GM23338 (cell line): ENCODE measurements around the gene SEPTIN8. TPM values are rescaled to one million over a fixed set of nuclear protein-coding genes. Genes with fewer than 3 reads are reported as not detected.
"Not testable (repeated sequence)": the region's sequence is repeated elsewhere in the genome, so short reads cannot be mapped to it uniquely, and the experiment has no call there.

Source experiments
- ATAC-seq: fragments of 200-7000 bp; cut with Tn5 transposase; 3 replicates; pipeline ENCODE4 v1.9.1; 2020
- DNase-seq: peaks from one replicate; pipeline ENCODE4 v3.0.0-alpha.2; 2015; ENCODE audit warnings: low spot score
- H2AFZ ChIP-seq: fragments of 200-600 bp; sonication (generic); 2 replicates; pipeline ENCODE4 v1.8.0; 2016; ENCODE audit warnings: antibody characterized with exemption, mild to moderate bottlenecking, moderate library complexity
- H3F3A ChIP-seq: fragments of 200-600 bp; sonication (generic); replicated peaks from 2 replicates; pipeline ENCODE4 v1.8.0; 2017; ENCODE audit warnings: antibody characterized with exemption, mixed run types, low read depth
- H3K27ac ChIP-seq: fragments of 200-600 bp; sonication (generic); 2 replicates; pipeline ENCODE4 v1.6.1; 2016; ENCODE audit warnings: low read depth
- H3K27me3 ChIP-seq: fragments of 200-600 bp; sonication (generic); 2 replicates; pipeline ENCODE4 v1.8.0; 2016; ENCODE audit warnings: mild to moderate bottlenecking, mixed run types, moderate library complexity; ENCODE audit not compliant: insufficient read depth
- H3K36me3 ChIP-seq: fragments of 200-600 bp; sonication (generic); 2 replicates; pipeline ENCODE4 v1.8.0; 2016; ENCODE audit warnings: mild to moderate bottlenecking; ENCODE audit not compliant: insufficient read depth
- H3K4me1 ChIP-seq: fragments of 200-600 bp; sonication (generic); 2 replicates; pipeline ENCODE4 v1.8.0; 2016; ENCODE audit warnings: mild to moderate bottlenecking, moderate library complexity; ENCODE audit not compliant: insufficient read depth
- H3K4me2 ChIP-seq: fragments of 200-600 bp; sonication (generic); 2 replicates; pipeline ENCODE4 v1.7.1; 2017; ENCODE audit warnings: mixed run types
- H3K4me3 ChIP-seq: fragments of 200-600 bp; sonication (generic); 2 replicates; pipeline ENCODE4 v1.6.1; 2016; ENCODE audit warnings: mixed run types
- H3K79me2 ChIP-seq: fragments of 200-600 bp; sonication (generic); replicated peaks from 2 replicates; pipeline ENCODE4 v1.8.0; 2017; ENCODE audit warnings: mild to moderate bottlenecking; ENCODE audit not compliant: insufficient read depth
- H3K9me2 ChIP-seq: fragments of 200-600 bp; sonication (generic); 2 replicates; pipeline ENCODE4 v1.8.0; 2017; ENCODE audit not compliant: insufficient read depth
- H4K20me1 ChIP-seq: fragments of 200-600 bp; sonication (generic); replicated peaks from 2 replicates; pipeline ENCODE4 v1.8.0; 2017; ENCODE audit warnings: mild to moderate bottlenecking; ENCODE audit not compliant: insufficient read depth
- H3K27ac Mint-ChIP-seq: 2 replicates; pipeline ENCODE4 v1.8.0; 2020; ENCODE audit warnings: inconsistent platforms, mild to moderate bottlenecking, moderate library complexity, mixed read lengths
- H3K27me3 Mint-ChIP-seq: 3 replicates; pipeline ENCODE4 v1.8.0; 2022; ENCODE audit warnings: low read depth, mild to moderate bottlenecking, moderate library complexity, mixed read lengths, inconsistent platforms; ENCODE audit not compliant: insufficient read depth, poor library complexity
- H3K36me3 Mint-ChIP-seq: 3 replicates; pipeline ENCODE4 v1.8.0; 2021; ENCODE audit warnings: low read depth, mild to moderate bottlenecking, inconsistent platforms, moderate library complexity, mixed read lengths
- H3K4me1 Mint-ChIP-seq: 3 replicates; pipeline ENCODE4 v1.8.0; 2020; ENCODE audit warnings: mild to moderate bottlenecking, inconsistent platforms, mixed read lengths
- H3K4me3 Mint-ChIP-seq: 3 replicates; pipeline ENCODE4 v1.8.0; 2021; ENCODE audit warnings: moderate library complexity, mild to moderate bottlenecking, inconsistent platforms, mixed read lengths
- H3K9me3 Mint-ChIP-seq: 3 replicates; pipeline ENCODE4 v1.8.0; 2020; ENCODE audit warnings: moderate library complexity, mild to moderate bottlenecking, inconsistent platforms, mixed read lengths
- CTCF ChIP-seq, 2 experiments: fragments of 200-600 bp in 1 of 2; sonication (generic) in 1 of 2; conservative IDR thresholded peaks; 2 replicates each; pipeline versions ENCODE4 v1.5.1 to v1.6.1; 2016 to 2017; ENCODE audit warnings: antibody characterized with exemption in 2 of 2, low read depth in 2 of 2, mild to moderate bottlenecking in 2 of 2, moderate library complexity in 1 of 2
- EZH2 ChIP-seq: fragments of 200-600 bp; sonication (generic); IDR thresholded peaks from one replicate; pipeline ENCODE4 v1.8.0; 2017; ENCODE audit warnings: antibody characterized with exemption, mild to moderate bottlenecking, low read depth; ENCODE audit not compliant: unreplicated experiment
- EZH2phosphoT487 ChIP-seq: fragments of 200-600 bp; sonication (generic); IDR thresholded peaks from one replicate; pipeline ENCODE4 v1.8.1; 2018; ENCODE audit warnings: antibody characterized with exemption; ENCODE audit not compliant: unreplicated experiment
- ZNF462 ChIP-seq: fragments of 250-450 bp; sonication (Bioruptor Pico); IDR thresholded peaks from 2 replicates; pipeline ENCODE4 v1.5.0; 2020; ENCODE audit warnings: mild to moderate bottlenecking, moderate library complexity
- polyA plus RNA-seq: library from polyadenylated mRNA; unstranded; fragments of >200 nt; fragmentation: Nextera tagmentation; extraction: Ambion mirVana; gene quantifications from 2 replicates; pipeline ENCODE4 v1.2.1, GENCODE V29; 2016
- total RNA-seq: library from RNA; depleted of rRNA; stranded (reverse); fragments of >200 nt; shearing (Covaris generic); gene quantifications from 2 replicates; pipeline ENCODE4 v1.2.3, GENCODE V29; 2014
- TF ChIP-seq, protein P1 (sequence below): IDR thresholded peaks from 2 replicates; pipeline ENCODE4 v1.6.1; 2016; ENCODE audit warnings: antibody characterized with exemption

Gene SEPTIN8
- total and polyA plus RNA-seq, 2 experiments from 2014 or later: 8.8 to 45.0 TPM

- Histone ChIP-seq H3K79me2 (no peaks in the 10 kb centered on the region), H3K27ac (no peak overlapping the region), H2AFZ (peak overlapping the region; percentile 92), H3K27me3 (peaks cover 20% of the 10 kb centered on the region), H4K20me1 (no peaks in the 10 kb centered on the region), H3F3A (no peaks in the 10 kb centered on the region), H3K4me2 (peak overlapping the region; percentile 61; the same call in 1 of the 2 replicates), H3K4me3 (no peak overlapping the region), H3K4me1 (peaks cover 4% of the 10 kb centered on the region), H3K36me3 (no peaks in the 10 kb centered on the region), H3K9me2 (no peaks in the 10 kb centered on the region)
- Mint-ChIP-seq H3K4me3 (no peak overlapping the region), H3K36me3 (no peaks in the 10 kb centered on the region; the same call in 2 of the 3 replicates), H3K27me3 (peaks cover 31% of the 10 kb centered on the region), H3K4me1 (peaks cover 13% of the 10 kb centered on the region), H3K9me3 (peaks cover 4% of the 10 kb centered on the region; the same call in 2 of the 3 replicates), H3K27ac (no peak overlapping the region)
- no peak for TF ChIP-seq EZH2
- TF ChIP-seq ZNF462 (CRISPR knock-in tag): no peak
- peak; percentile 62 to 76 for TF ChIP-seq CTCF (conservative IDR thresholded peaks at IDR 0.05; ENCODE audit: low read depth in 2 of 2)
- TF ChIP-seq, protein P1, sequence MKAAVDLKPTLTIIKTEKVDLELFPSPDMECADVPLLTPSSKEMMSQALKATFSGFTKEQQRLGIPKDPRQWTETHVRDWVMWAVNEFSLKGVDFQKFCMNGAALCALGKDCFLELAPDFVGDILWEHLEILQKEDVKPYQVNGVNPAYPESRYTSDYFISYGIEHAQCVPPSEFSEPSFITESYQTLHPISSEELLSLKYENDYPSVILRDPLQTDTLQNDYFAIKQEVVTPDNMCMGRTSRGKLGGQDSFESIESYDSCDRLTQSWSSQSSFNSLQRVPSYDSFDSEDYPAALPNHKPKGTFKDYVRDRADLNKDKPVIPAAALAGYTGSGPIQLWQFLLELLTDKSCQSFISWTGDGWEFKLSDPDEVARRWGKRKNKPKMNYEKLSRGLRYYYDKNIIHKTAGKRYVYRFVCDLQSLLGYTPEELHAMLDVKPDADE: no peak
- TF ChIP-seq EZH2phosphoT487: no peak
- DNase-seq (peak; percentile 85), ATAC-seq (peak; percentile 98)
Measured at GRCh38 chr5:132807163-132807838, 30.3 kb upstream of the SEPTIN8 start.

- not testable (repeated sequence) for H3F3A ChIP-seq, H3K4me3 ChIP-seq, DNase-seq, H3K9me2 ChIP-seq, ATAC-seq, H3K4me3 Mint-ChIP-seq, H4K20me1 ChIP-seq, H3K36me3 Mint-ChIP-seq, H3K79me2 ChIP-seq, H3K27ac ChIP-seq, H3K4me1 ChIP-seq, H3K27ac Mint-ChIP-seq, H3K9me3 Mint-ChIP-seq, H3K36me3 ChIP-seq
- Histone ChIP-seq H2AFZ (peak overlapping the region; percentile 92), H3K27me3 (peaks cover 15% of the 10 kb centered on the region), H3K4me2 (peak overlapping the region; percentile 61; the same call in 1 of the 2 replicates)
- H3K4me1 Mint-ChIP-seq: peaks cover 11% of the 10 kb centered on the region
- peaks cover 26% of the 10 kb centered on the region for H3K27me3 Mint-ChIP-seq
Measured at GRCh38 chr5:132806804-132807162, 29.7 kb upstream of the SEPTIN8 start.

DNA sequence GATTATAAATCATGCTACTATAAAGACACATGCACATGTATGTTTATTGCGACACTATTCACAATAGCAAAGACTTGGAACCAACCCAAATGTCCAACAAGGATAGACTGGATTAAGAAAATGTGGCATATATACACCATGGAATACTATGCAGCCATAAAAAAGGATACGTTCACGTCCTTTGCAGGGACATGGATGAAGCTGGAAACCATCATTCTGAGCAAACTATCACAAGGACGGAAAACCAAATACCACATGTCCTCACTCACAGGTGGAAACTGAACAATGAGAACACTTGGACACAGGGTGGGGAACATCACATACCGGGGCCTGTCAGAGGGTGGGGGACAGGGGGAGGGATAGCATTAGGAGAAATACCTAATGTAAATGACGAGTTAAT, 28.8 kb upstream of the SEPTIN8 start:
- H3K4me1 ChIP-seq, H3K36me3 ChIP-seq, H3K27ac Mint-ChIP-seq, H3K4me3 ChIP-seq, H3K9me3 Mint-ChIP-seq, H3K9me2 ChIP-seq, H3K27ac ChIP-seq, H3F3A ChIP-seq, H3K36me3 Mint-ChIP-seq, H3K79me2 ChIP-seq, DNase-seq, ATAC-seq, H2AFZ ChIP-seq, H3K27me3 ChIP-seq, H3K4me2 ChIP-seq, H4K20me1 ChIP-seq, H3K4me3 Mint-ChIP-seq: not testable (repeated sequence)
- peaks cover 18% of the 10 kb centered on the region for H3K27me3 Mint-ChIP-seq
- H3K4me1 Mint-ChIP-seq: peaks cover 11% of the 10 kb centered on the region
